Stimulated activated CD8-positive, alpha-beta memory T cell treated with anti-CD3 and anti-CD28 coated beads, Interleukin-15, amount 100 ng/mL, for 1 hour (primary cell): Measurements from ENCODE around the gene KIR2DL1.
"Not testable (repeated sequence)": the region's sequence is repeated elsewhere in the genome, so short reads cannot be mapped to it uniquely, and the experiment has no call there.

Experiments used
- DNase-seq: peaks from one replicate; pipeline ENCODE4 v3.0.0-alpha.2; 2020; ENCODE audit warnings: low read depth

KIR2DL1 gene

GRCh38 chr19:54769646-54770045 is at the start of gene KIR2DL1:
Gene KIR2DL1, plus strand, starts transcription at chr19:54769793. Its CDS starts 58 bp downstream, at chr19:54769851.
- not testable (repeated sequence) for DNase-seq

GRCh38 chr19:54724142-54724541 is 45.5 kb upstream of the KIR2DL1 start, which contains the start of gene KIR3DL3:
Gene KIR3DL3, plus strand, starts transcription at chr19:54724442. Its CDS starts 55 bp downstream, at chr19:54724497.
- DNase-seq = no peak

GRCh38 chr19:54724644-54725043 is 44.9 kb upstream of the KIR2DL1 start:
- DNase-seq = no peak

- no peak for DNase-seq
These were observed 44.3 kb upstream of the KIR2DL1 start for GRCh38 chr19:54725321-54725720.

- DNase-seq = no peak
These were observed 42.0 kb upstream of the KIR2DL1 start for GRCh38 chr19:54727562-54727961.

- DNase-seq = no peak
These were observed 41.4 kb upstream of the KIR2DL1 start for GRCh38 chr19:54728167-54728566.

GRCh38 chr19:54729416-54730188 is 40.0 kb upstream of the KIR2DL1 start:
- DNase-seq = no peak

- no peak for DNase-seq
These were observed 38.4 kb upstream of the KIR2DL1 start for GRCh38 chr19:54731191-54731590.

GRCh38 chr19:54738306-54738705 is 31.3 kb upstream of the KIR2DL1 start, which contains the start of gene KIR2DL3:
Gene KIR2DL3, plus strand, starts transcription at chr19:54738513. Its CDS starts 33 bp downstream, at chr19:54738546.
- DNase-seq = not testable (repeated sequence)

GRCh38 chr19:54738715-54739114 is 30.9 kb upstream of the KIR2DL1 start:
- no peak for DNase-seq

- no peak for DNase-seq
These were observed 29.8 kb upstream of the KIR2DL1 start for GRCh38 chr19:54739587-54740497.

GRCh38 chr19:54741950-54742349 is 27.6 kb upstream of the KIR2DL1 start:
- DNase-seq = not testable (repeated sequence)

GRCh38 chr19:54744080-54744479 is 25.5 kb upstream of the KIR2DL1 start:
- DNase-seq = not testable (repeated sequence)

- DNase-seq = not testable (repeated sequence)
These were observed 21.8 kb upstream of the KIR2DL1 start for GRCh38 chr19:54747614-54748322.

- DNase-seq = not testable (repeated sequence)
These were observed 19.3 kb upstream of the KIR2DL1 start for GRCh38 chr19:54750276-54750675.

- DNase-seq = not testable (repeated sequence)
These were observed 13.1 kb upstream of the KIR2DL1 start for GRCh38 chr19:54756204-54757110.

GRCh38 chr19:54758577-54758976 is 11.0 kb upstream of the KIR2DL1 start:
- DNase-seq = not testable (repeated sequence)

GRCh38 chr19:54764219-54764618 is 5.4 kb upstream of the KIR2DL1 start:
- DNase-seq = not testable (repeated sequence)

- not testable (repeated sequence) for DNase-seq
These were observed 3.1 kb upstream of the KIR2DL1 start for GRCh38 chr19:54766464-54766863.

GRCh38 chr19:54770511-54770910 is 918 bp downstream of the KIR2DL1 start:
- DNase-seq = not testable (repeated sequence)
